IMR-90 (cell line): Measurements from ENCODE around the gene PJA2. TPM values are rescaled to one million over a fixed set of nuclear protein-coding genes. Genes with fewer than 3 reads are reported as not detected.

ENCODE experiments used
- ATAC-seq: fragments of 200-7000 bp; cut with Tn5 transposase; 2 replicates; pipeline ENCODE4 v1.9.1; 2020; ENCODE audit warnings: low read depth, mild to moderate bottlenecking, moderate library complexity
- BruUV-seq: library from RNA; stranded (reverse); fragments of 400-500 nt; replicated peaks from 2 replicates; lab custom pipeline; 2021; lab: Mats Ljungman, UMichigan
- CTCF ChIA-PET: fragments of 300-600 bp; formaldehyde crosslinking; extraction: SDS; loops from one replicate; lab custom pipeline; 2021; ENCODE audit warnings: antibody characterized with exemption; lab: Yijun Ruan, JAX
- POLR2A ChIA-PET: fragments of 300-600 bp; sonication (Branson Sonifier 250); formaldehyde crosslinking; loops from one replicate; lab custom pipeline; 2022; ENCODE audit warnings: antibody characterized with exemption; ENCODE audit not compliant: unreplicated experiment; lab: Charles Lee
- DNase-seq: peaks from one replicate; pipeline ENCODE4 v3.0.0; 2013
- H2AFZ ChIP-seq: replicated peaks from 2 replicates; pipeline ENCODE3; 2013; ENCODE audit warnings: low read length, mild to moderate bottlenecking; ENCODE audit not compliant: poor library complexity
- H2AK5ac ChIP-seq: 2 replicates; pipeline ENCODE4 v1.6.1; 2013; ENCODE audit warnings: low read depth, low read length, inconsistent platforms
- H2AK9ac ChIP-seq: replicated peaks from 2 replicates; pipeline ENCODE3; 2013; ENCODE audit warnings: mild to moderate bottlenecking, low read depth, low read length, moderate library complexity; ENCODE audit not compliant: poor library complexity
- H2BK120ac ChIP-seq: 2 replicates; pipeline ENCODE4 v1.6.1; 2013; ENCODE audit warnings: low read depth, low read length, inconsistent platforms
- H2BK15ac ChIP-seq: 3 replicates; pipeline ENCODE4 v1.6.1; 2013; ENCODE audit warnings: low read depth, low read length, inconsistent platforms
- H2BK20ac ChIP-seq: 2 replicates; pipeline ENCODE4 v1.6.1; 2013; ENCODE audit warnings: low read depth, mild to moderate bottlenecking, inconsistent platforms, low read length, moderate library complexity
- H2BK5ac ChIP-seq: 2 replicates; pipeline ENCODE4 v1.6.1; 2013; ENCODE audit warnings: mild to moderate bottlenecking, low read depth, low read length, inconsistent platforms; ENCODE audit not compliant: poor library complexity, severe bottlenecking
- H3K14ac ChIP-seq: replicated peaks from 2 replicates; pipeline ENCODE4 v1.6.1; 2013; ENCODE audit warnings: low read depth, low read length, inconsistent platforms
- H3K18ac ChIP-seq: 2 replicates; pipeline ENCODE4 v1.6.1; 2013; ENCODE audit warnings: low read depth, low read length, control low read depth
- H3K23ac ChIP-seq: 2 replicates; pipeline ENCODE4 v1.6.1; 2013; ENCODE audit warnings: low read depth, low read length, inconsistent platforms
- H3K27ac ChIP-seq: 2 replicates; pipeline ENCODE4 v1.5.1; 2013; ENCODE audit warnings: mild to moderate bottlenecking, control low read depth, low read length; ENCODE audit not compliant: insufficient read depth
- H3K27me3 ChIP-seq: 2 replicates; pipeline ENCODE4 v1.6.1; 2013; ENCODE audit warnings: low read length; ENCODE audit not compliant: control insufficient read depth, insufficient read depth
- H3K36me3 ChIP-seq: 2 replicates; pipeline ENCODE4 v1.6.1; 2013; ENCODE audit warnings: low read length, mixed read lengths; ENCODE audit not compliant: control insufficient read depth, insufficient read depth
- H3K4ac ChIP-seq: 2 replicates; pipeline ENCODE4 v1.6.1; 2013; ENCODE audit warnings: low read depth, low read length, inconsistent platforms
- H3K4me1 ChIP-seq: 2 replicates; pipeline ENCODE4 v1.6.1; 2013; ENCODE audit warnings: low read length, mixed read lengths; ENCODE audit not compliant: control insufficient read depth, insufficient read depth
- H3K4me2 ChIP-seq: 2 replicates; pipeline ENCODE4 v1.6.1; 2013; ENCODE audit warnings: low read depth, mild to moderate bottlenecking, control low read depth, low read length, moderate library complexity
- H3K4me3 ChIP-seq: 2 replicates; pipeline ENCODE4 v1.5.1; 2013; ENCODE audit warnings: low read depth, mild to moderate bottlenecking, control low read depth, low read length, moderate library complexity; ENCODE audit not compliant: insufficient read depth
- H3K56ac ChIP-seq: 2 replicates; pipeline ENCODE4 v1.6.1; 2013; ENCODE audit warnings: low read length, inconsistent platforms; ENCODE audit not compliant: insufficient read depth; ENCODE audit errors: extremely low read depth
- H3K79me1 ChIP-seq, 2 experiments: 2 replicates each; pipeline ENCODE4 v1.6.1; 2013; ENCODE audit warnings: low read length in 2 of 2, inconsistent platforms in 1 of 2, low read depth in 1 of 2
- H3K9ac ChIP-seq: 2 replicates; pipeline ENCODE4 v1.6.1; 2013; ENCODE audit warnings: low read depth, low read length, control low read depth
- H3K9me1 ChIP-seq: 2 replicates; pipeline ENCODE4 v1.6.1; 2013; ENCODE audit warnings: low read length, inconsistent platforms; ENCODE audit not compliant: insufficient read depth
- H3K9me3 ChIP-seq: 2 replicates; pipeline ENCODE4 v1.6.1; 2013; ENCODE audit warnings: low read length; ENCODE audit not compliant: control insufficient read depth, insufficient read depth
- H4K20me1 ChIP-seq: 2 replicates; pipeline ENCODE4 v1.6.1; 2013; ENCODE audit warnings: low read length, inconsistent platforms; ENCODE audit not compliant: insufficient read depth
- H4K5ac ChIP-seq: 2 replicates; pipeline ENCODE4 v1.6.1; 2013; ENCODE audit warnings: mild to moderate bottlenecking, low read depth, low read length, control low read depth
- H4K8ac ChIP-seq, 2 experiments: 2 replicates each; pipeline ENCODE4 v1.6.1; 2013; ENCODE audit warnings: low read depth in 2 of 2, low read length in 2 of 2, control low read depth in 1 of 2, inconsistent platforms in 1 of 2
- H4K91ac ChIP-seq: 2 replicates; pipeline ENCODE4 v1.6.1; 2013; ENCODE audit warnings: low read depth, low read length, inconsistent platforms; ENCODE audit not compliant: insufficient read depth
- BHLHE40 ChIP-seq: fragments of 150-350 bp; IDR thresholded peaks from 2 replicates; pipeline ENCODE4 v1.6.1; 2016; ENCODE audit warnings: mild to moderate bottlenecking, low read depth, low read length
- CEBPB ChIP-seq: IDR thresholded peaks from 2 replicates; pipeline ENCODE4 v1.6.1; 2012; ENCODE audit warnings: low read depth, low read length, improper control_type of control experiment
- CHD1 ChIP-seq: IDR thresholded peaks from 2 replicates; pipeline ENCODE4 v1.6.1; 2012; ENCODE audit warnings: low read depth, low read length, improper control_type of control experiment
- RFX5 ChIP-seq: IDR thresholded peaks from 2 replicates; pipeline ENCODE4 v1.8.0; 2012; ENCODE audit warnings: low read depth, mild to moderate bottlenecking, low read length, moderate library complexity
- WGBS, 2 experiments: methylation state at CpG; one replicate each; pipeline versions ENCODE4 v1.1.5 to v1.1.7; 2013; ENCODE audit warnings: missing lambda C conversion rate in 2 of 2; ENCODE audit not compliant: insufficient read length in 1 of 2; ENCODE audit errors: extremely low coverage in 2 of 2; 5-methylcytosine and 5-hydroxymethylcytosine counted together
- dilution Hi-C: fragments of 300-500 bp; cut with HindIII; formaldehyde crosslinking; loops from one replicate; pipeline ENCODE4 v1.14.3; 2018; ENCODE audit warnings: low sequenced_read_pairs; ENCODE audit not compliant: unreplicated experiment
- in situ Hi-C: fragments of 300-500 bp; cut with MboI; formaldehyde crosslinking; loops from 3 replicates; pipeline ENCODE4 v1.14.3; 2019; ENCODE audit warnings: low sequenced_read_pairs, inconsistent platforms, mixed read lengths
- intact Hi-C: fragments of 100-400 bp; cut with micrococcal nuclease; formaldehyde crosslinking; loops from 2 replicates; pipeline ENCODE4 v1.10.0; 2022
- polyA plus RNA-seq, 3 experiments: library from polyadenylated mRNA; depleted of rRNA; stranded (reverse); fragments of >200 nt; gene quantifications; 2 replicates each; pipeline ENCODE4 v1.2.3, GENCODE V29; 2012; ENCODE audit warnings: low replicate concordance in 1 of 3
- total RNA-seq: library from RNA; depleted of rRNA; stranded (reverse); fragments of >200 nt; gene quantifications from 2 replicates; pipeline ENCODE4 v1.2.3, GENCODE V29; 2012

PJA2 gene
- total and polyA plus RNA-seq, 2 of the 4 experiments (the other 2 are of a cell fraction), result 42.3 to 70.6 TPM

GRCh38 chr5:109327570-109327969 lies 82.2 kb downstream of the PJA2 start:
- dilution Hi-C loops (no loop called here), in situ Hi-C loops (no loop called here), intact Hi-C loops (loop anchor here (5.0 kb wide), 1 partner anchor 645 kb away; no protein-coding TSS in a partner anchor)
- peaks cover 1% of the 10 kb centered on the region; the same call in 1 of the 2 replicates for H3K4me1 ChIP-seq
- no peak overlapping the region for H2AK9ac ChIP-seq
- ChIA-PET CTCF (no interaction called here), POLR2A (no interaction called here)
- H2BK15ac ChIP-seq, result no peak overlapping the region
- no peak overlapping the region for H3K23ac ChIP-seq
- no peak overlapping the region for H4K5ac ChIP-seq
- no peak overlapping the region for H2BK5ac ChIP-seq
- no peaks in the 10 kb centered on the region; a peak in 1 of 4 replicates for H3K79me1 ChIP-seq
- no CpG with 5 or more reads among the region's 3 CpGs for WGBS, 2 experiments
- no peaks in the 10 kb centered on the region for H3K9me3 ChIP-seq
- no peak overlapping the region for H3K4me2 ChIP-seq
- no peak overlapping the region for H2BK20ac ChIP-seq
- H3K56ac ChIP-seq, result no peak overlapping the region
- H3K14ac ChIP-seq, result no peak overlapping the region
- peaks cover 2% of the 10 kb centered on the region; the same call in 1 of the 2 replicates for H3K36me3 ChIP-seq
- DNase-seq, result no peak
- H2BK120ac ChIP-seq, result no peak overlapping the region
- H3K27ac ChIP-seq, result no peak overlapping the region
- H2AK5ac ChIP-seq, result no peak overlapping the region
- H3K9me1 ChIP-seq, result peaks cover 6% of the 10 kb centered on the region
- H3K4ac ChIP-seq, result no peak overlapping the region
- no peaks in the 10 kb centered on the region for H4K20me1 ChIP-seq
- H3K27me3 ChIP-seq, result no peaks in the 10 kb centered on the region
- H2AFZ ChIP-seq, result no peak overlapping the region
- H4K91ac ChIP-seq, result no peak overlapping the region
- no peak overlapping the region for H4K8ac ChIP-seq
- H3K4me3 ChIP-seq, result no peak overlapping the region
- H3K9ac ChIP-seq, result no peak overlapping the region
- no TSS peak for BruUV-seq
- no peak overlapping the region for H3K18ac ChIP-seq
- ATAC-seq, result no peak
- TF ChIP-seq CHD1 (no peak), BHLHE40 (no peak), RFX5 (no peak), CEBPB (no peak)
